CD4-positive, alpha-beta T cell (primary cell): ENCODE data around the gene POLDIP3. TPM values are rescaled to one million over a fixed set of nuclear protein-coding genes. Genes with fewer than 3 reads are reported as not detected.

ENCODE experiments used
- ATAC-seq: fragments of 200-7000 bp; cut with Tn5 transposase; one replicate; pipeline ENCODE4 v1.10.0; 2022; ENCODE audit warnings: mild to moderate bottlenecking; ENCODE audit not compliant: poor library complexity
- CTCF ChIA-PET: fragments of 350-600 bp; sonication (Branson Sonifier 250); formaldehyde crosslinking; loops from one replicate; lab custom pipeline; 2021; ENCODE audit warnings: antibody characterized with exemption, inconsistent platforms; lab: Charles Lee
- POLR2A ChIA-PET: fragments of 350-600 bp; sonication (Branson Sonifier 250); formaldehyde crosslinking; loops from one replicate; lab custom pipeline; 2021; ENCODE audit warnings: antibody characterized with exemption, inconsistent platforms; lab: Charles Lee
- DNase-seq, 14 experiments: peaks; one replicate each; pipeline ENCODE4 v3.0.0-alpha.2; 2013 to 2020; ENCODE audit warnings: mixed read lengths in 2 of 14
- H3K27ac ChIP-seq, 2 donors: one replicate each; pipeline versions ENCODE4 v1.5.1 to v1.7.0; 2013; ENCODE audit warnings: low read length in 2 of 2, low read depth in 1 of 2, mild to moderate bottlenecking in 1 of 2
- H3K27me3 ChIP-seq, 2 experiments: 1 replicate in 1 of 2; 2 replicates in 1 of 2; pipeline versions ENCODE4 v1.6.1 to v1.7.0; 2013; ENCODE audit warnings: low read length in 2 of 2, control low read depth in 1 of 2, mild to moderate bottlenecking in 1 of 2, moderate library complexity in 1 of 2; ENCODE audit not compliant: insufficient read depth in 2 of 2, control insufficient read depth in 1 of 2
- H3K36me3 ChIP-seq: one replicate; pipeline ENCODE4 v1.6.1; 2013; ENCODE audit warnings: low read length, control low read depth; ENCODE audit not compliant: insufficient read depth
- H3K4me1 ChIP-seq: one replicate; pipeline ENCODE4 v1.6.1; 2013; ENCODE audit warnings: low read length, control low read depth; ENCODE audit not compliant: insufficient read depth
- H3K4me3 ChIP-seq: one replicate; pipeline ENCODE4 v1.5.1; 2013; ENCODE audit warnings: mild to moderate bottlenecking, low read length, moderate library complexity
- H3K9me3 ChIP-seq, 2 experiments: 1 replicate in 1 of 2; 2 replicates in 1 of 2; pipeline versions ENCODE4 v1.6.1 to v1.7.0; 2013; ENCODE audit warnings: low read length in 2 of 2, mild to moderate bottlenecking in 2 of 2, control low read depth in 1 of 2, moderate library complexity in 1 of 2; ENCODE audit not compliant: control insufficient read depth in 1 of 2, insufficient read depth in 1 of 2
- H3K27ac Mint-ChIP-seq: one replicate; pipeline ENCODE4 v1.8.0; 2020; ENCODE audit warnings: mixed read lengths
- H3K27me3 Mint-ChIP-seq: one replicate; pipeline ENCODE4 v1.8.0; 2021; ENCODE audit warnings: mixed read lengths
- H3K36me3 Mint-ChIP-seq: one replicate; pipeline ENCODE4 v1.8.0; 2021; ENCODE audit warnings: low read depth, mixed read lengths
- H3K4me1 Mint-ChIP-seq: one replicate; pipeline ENCODE4 v1.8.0; 2021; ENCODE audit warnings: low read depth, mixed read lengths
- H3K4me3 Mint-ChIP-seq: one replicate; pipeline ENCODE4 v1.8.0; 2020; ENCODE audit warnings: mild to moderate bottlenecking, mixed read lengths
- H3K9me3 Mint-ChIP-seq: one replicate; pipeline ENCODE4 v1.8.0; 2020; ENCODE audit warnings: mixed read lengths
- CTCF ChIP-seq: fragments of 200-600 bp; IDR thresholded peaks from one replicate; pipeline ENCODE4 v1.8.0; 2022; ENCODE audit warnings: antibody characterized with exemption, mild to moderate bottlenecking
- intact Hi-C, 2 experiments: fragments of 100-400 bp; cut with DNase I in 1 of 2; cut with micrococcal nuclease in 1 of 2; formaldehyde crosslinking; loops; one replicate each; pipeline versions ENCODE4 v1.15.1 to v1.9.0; 2023 to 2025; cut with DNase I, micrococcal nuclease
- total RNA-seq, 174 experiments: library from RNA in 2 of 174; stranded (reverse) in 2 of 174; gene quantifications; one replicate each; pipeline ENCODE4 v1.2.3 and lab custom pipeline; 2021 to 2026

Gene POLDIP3
- total RNA-seq, 2 experiments from 2014 or later, result 77.7 to 80.7 TPM

- no peaks in the 10 kb centered on the region for H3K9me3 Mint-ChIP-seq
- Histone ChIP-seq H3K27ac (no peak overlapping the region), H3K9me3 (no peaks in the 10 kb centered on the region), H3K4me1 (no peaks in the 10 kb centered on the region), H3K27me3 (no peaks in the 10 kb centered on the region), H3K36me3 (no peaks in the 10 kb centered on the region), H3K4me3 (no peak overlapping the region)
- peak in 3 of 14 experiments; percentile 28 to 49 (median 48) for DNase-seq
- no peaks in the 10 kb centered on the region for H3K4me1 Mint-ChIP-seq
- no peak overlapping the region for H3K4me3 Mint-ChIP-seq
- H3K27ac Mint-ChIP-seq, result no peak overlapping the region
- no peaks in the 10 kb centered on the region for H3K36me3 Mint-ChIP-seq
- CTCF ChIA-PET, result interaction anchor here (0.6 to 2.0 kb wide), 4 partner anchors 9 to 91 kb away, joined by 3 to 4 read pairs (median 3); no protein-coding TSS in a partner anchor
- POLR2A ChIA-PET, result no interaction called here
- no peaks in the 10 kb centered on the region for H3K27me3 Mint-ChIP-seq
- intact Hi-C loops, result no loop called here
- peak; percentile 46 for ATAC-seq
- peak; percentile 30 for TF ChIP-seq CTCF
These were observed 53.9 kb downstream of the POLDIP3 start for GRCh38 chr22:42560781-42561180.

GRCh38 chr22:42560381-42560780 is 54.3 kb downstream of the POLDIP3 start:
- ATAC-seq (no peak), DNase-seq (no peak)
- ChIA-PET POLR2A (no interaction called here), CTCF (interaction anchor here (0.6 to 2.0 kb wide), 3 partner anchors 9 to 91 kb away, joined by 3 to 4 read pairs (median 3); no protein-coding TSS in a partner anchor)
- Histone ChIP-seq H3K27me3 (no peaks in the 10 kb centered on the region), H3K4me3 (no peak overlapping the region), H3K27ac (no peak overlapping the region), H3K9me3 (no peaks in the 10 kb centered on the region), H3K36me3 (no peaks in the 10 kb centered on the region), H3K4me1 (no peaks in the 10 kb centered on the region)
- no peak for TF ChIP-seq CTCF
- Mint-ChIP-seq H3K36me3 (no peaks in the 10 kb centered on the region), H3K27ac (no peak overlapping the region), H3K4me1 (no peaks in the 10 kb centered on the region), H3K9me3 (no peaks in the 10 kb centered on the region), H3K27me3 (no peaks in the 10 kb centered on the region), H3K4me3 (no peak overlapping the region)
- intact Hi-C loops, result no loop called here

GRCh38 chr22:42553475-42554361 is 61.0 kb downstream of the POLDIP3 start, which contains the start of gene SERHL2:
SERHL2 (plus strand) TSS chr22:42553956; CDS start chr22:42554021, 65 bp downstream.
- ChIA-PET POLR2A (no interaction called here), CTCF (interaction anchor here (1.4 kb wide), 1 partner anchor 21 kb away, joined by 3 read pairs; no protein-coding TSS in a partner anchor)
- Mint-ChIP-seq H3K27me3 (no peaks in the 10 kb centered on the region), H3K36me3 (no peaks in the 10 kb centered on the region), H3K4me3 (peak within 1 kb of the TSS; percentile 80), H3K4me1 (peaks cover 11% of the 10 kb centered on the region), H3K9me3 (no peaks in the 10 kb centered on the region), H3K27ac (no peak within 1 kb of the TSS)
- Histone ChIP-seq H3K36me3 (no peaks in the 10 kb centered on the region), H3K9me3 (no peaks in the 10 kb centered on the region), H3K27ac (no peak within 1 kb of the TSS), H3K4me1 (peaks cover 19% of the 10 kb centered on the region), H3K4me3 (peak within 1 kb of the TSS; percentile 79), H3K27me3 (no peaks in the 10 kb centered on the region)
- no peak for TF ChIP-seq CTCF
- DNase-seq (peak; percentile 58 to 94 (median 84)), ATAC-seq (peak; percentile 98)
- intact Hi-C loops, result no loop called here
